Measurements from ENCODE around the gene BLVRB. TPM values are rescaled to one million over a fixed set of nuclear protein-coding genes. Genes with fewer than 3 reads are reported as not detected.

The BLVRB gene
- total and polyA plus RNA-seq, 4 donors: 135 to 413 (median 260) TPM

DNA sequence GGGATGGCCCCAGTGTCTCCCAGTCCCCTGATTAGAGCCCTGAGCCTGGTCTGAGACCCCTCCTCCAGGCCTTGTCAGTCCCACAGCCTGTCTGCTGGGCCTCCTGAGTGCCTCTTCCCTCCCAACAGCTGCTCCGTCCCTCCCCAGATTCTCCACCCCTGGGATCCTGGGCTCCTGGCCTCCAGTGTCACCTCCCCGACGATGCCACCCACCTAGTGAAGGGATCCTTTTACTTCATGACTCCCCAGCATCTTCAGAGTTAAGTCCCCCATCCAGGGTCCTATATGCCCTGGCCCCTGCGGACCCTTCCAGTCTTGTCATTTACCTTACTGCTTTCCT is 47.9 kb downstream of the BLVRB start:
- Histone ChIP-seq H3K4me3 (no peak overlapping the region), H3K9ac (ENCODE audit: insufficient read depth in 1 of 2, low read length in 2 of 2) (no peak overlapping the region), H3K9me3 (ENCODE audit: control insufficient read depth in 4 of 4, insufficient read depth in 3 of 4, low read length in 3 of 4) (no peaks in the 10 kb centered on the region), H3K27ac (ENCODE audit: low read depth in 1 of 2, low read length in 1 of 2) (peak overlapping the region; percentile 74 to 87), H3K4me1 (ENCODE audit: control insufficient read depth in 5 of 5, insufficient read depth in 5 of 5, low read length in 5 of 5) (peaks cover 2 to 33% (median 9%) of the 10 kb centered on the region in 5 donors), H3K27me3 (ENCODE audit: control insufficient read depth in 3 of 3, insufficient read depth in 3 of 3, low read length in 2 of 3) (no peaks in the 10 kb centered on the region), H3K36me3 (ENCODE audit: control insufficient read depth in 4 of 4, insufficient read depth in 4 of 4, low read length in 4 of 4) (peaks cover 2 to 4% (median 3%) of the 10 kb centered on the region in 4 donors)
- ATAC-seq (ENCODE audit: insufficient read depth, low FRiP score) (no peak), DNase-seq (no peak)
- TF ChIP-seq, protein P1, sequence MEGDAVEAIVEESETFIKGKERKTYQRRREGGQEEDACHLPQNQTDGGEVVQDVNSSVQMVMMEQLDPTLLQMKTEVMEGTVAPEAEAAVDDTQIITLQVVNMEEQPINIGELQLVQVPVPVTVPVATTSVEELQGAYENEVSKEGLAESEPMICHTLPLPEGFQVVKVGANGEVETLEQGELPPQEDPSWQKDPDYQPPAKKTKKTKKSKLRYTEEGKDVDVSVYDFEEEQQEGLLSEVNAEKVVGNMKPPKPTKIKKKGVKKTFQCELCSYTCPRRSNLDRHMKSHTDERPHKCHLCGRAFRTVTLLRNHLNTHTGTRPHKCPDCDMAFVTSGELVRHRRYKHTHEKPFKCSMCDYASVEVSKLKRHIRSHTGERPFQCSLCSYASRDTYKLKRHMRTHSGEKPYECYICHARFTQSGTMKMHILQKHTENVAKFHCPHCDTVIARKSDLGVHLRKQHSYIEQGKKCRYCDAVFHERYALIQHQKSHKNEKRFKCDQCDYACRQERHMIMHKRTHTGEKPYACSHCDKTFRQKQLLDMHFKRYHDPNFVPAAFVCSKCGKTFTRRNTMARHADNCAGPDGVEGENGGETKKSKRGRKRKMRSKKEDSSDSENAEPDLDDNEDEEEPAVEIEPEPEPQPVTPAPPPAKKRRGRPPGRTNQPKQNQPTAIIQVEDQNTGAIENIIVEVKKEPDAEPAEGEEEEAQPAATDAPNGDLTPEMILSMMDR (IDR thresholded peaks at IDR 0.05; ENCODE audit: control extremely low read depth, extremely low read depth): no peak
- 60 to 67% methylated on average over 4 of the region's 4 CpGs for WGBS, 2 donors

DNA sequence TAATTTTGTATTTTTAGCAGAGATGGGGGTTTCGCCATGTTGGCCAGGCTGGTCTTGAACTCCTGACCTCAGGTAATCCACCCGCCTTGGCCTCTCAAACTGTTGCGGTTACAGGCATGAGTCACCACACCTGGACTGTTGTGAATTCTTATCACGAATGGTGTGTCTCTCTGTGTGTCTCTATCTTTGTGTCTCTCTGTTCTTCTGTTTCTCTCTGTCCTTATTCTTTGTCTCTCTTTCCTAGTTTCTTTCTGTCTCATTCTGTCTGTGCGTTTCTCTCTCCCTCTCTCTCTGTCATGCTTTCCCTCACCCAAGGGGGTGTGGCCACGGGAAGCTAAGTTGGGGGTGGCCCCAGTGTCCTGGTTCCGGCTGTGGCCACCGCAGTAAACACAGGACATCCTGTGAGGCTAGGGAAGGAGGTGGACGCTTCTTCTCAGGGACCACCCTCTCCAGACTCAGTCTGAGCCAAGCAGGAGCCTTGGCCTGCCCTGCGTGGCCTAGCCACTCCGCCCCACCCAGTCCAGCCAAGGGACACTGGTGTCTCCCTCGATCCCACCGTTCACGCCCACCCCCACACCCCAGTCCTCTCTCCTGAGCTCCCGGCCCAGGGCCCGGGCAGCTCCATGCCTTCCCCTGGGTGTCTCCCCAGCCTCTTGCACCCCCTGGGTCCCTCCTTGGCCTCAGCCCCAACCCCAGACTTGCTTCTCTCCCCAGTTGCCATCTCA is 48.5 kb downstream of the BLVRB start:
- H3K36me3 ChIP-seq (ENCODE audit: control insufficient read depth in 4 of 4, insufficient read depth in 4 of 4, low read length in 4 of 4): no peaks in the 10 kb centered on the region
- 12 to 37% methylated on average over 16 of the region's 16 CpGs for WGBS, 2 donors
- H3K9ac ChIP-seq (ENCODE audit: insufficient read depth in 1 of 2, low read length in 2 of 2): peak overlapping the region; percentile 25 to 72
- H3K27ac ChIP-seq (ENCODE audit: low read depth in 1 of 2, low read length in 1 of 2): peak overlapping the region; percentile 74 to 87
- H3K4me1 ChIP-seq (ENCODE audit: control insufficient read depth in 5 of 5, insufficient read depth in 5 of 5, low read length in 5 of 5): peaks cover 3 to 33% (median 9%) of the 10 kb centered on the region in 5 donors
- H3K9me3 ChIP-seq (ENCODE audit: control insufficient read depth in 4 of 4, insufficient read depth in 3 of 4, low read length in 3 of 4): no peaks in the 10 kb centered on the region
- TF ChIP-seq, protein P1 (IDR thresholded peaks at IDR 0.05; ENCODE audit: control extremely low read depth, extremely low read depth): no peak
- H3K4me3 ChIP-seq: no peak overlapping the region
- ATAC-seq (ENCODE audit: insufficient read depth, low FRiP score): no peak
- peak; percentile 78 to 88 (median 83) for DNase-seq
- H3K27me3 ChIP-seq (ENCODE audit: control insufficient read depth in 3 of 3, insufficient read depth in 3 of 3, low read length in 2 of 3): no peaks in the 10 kb centered on the region

DNA sequence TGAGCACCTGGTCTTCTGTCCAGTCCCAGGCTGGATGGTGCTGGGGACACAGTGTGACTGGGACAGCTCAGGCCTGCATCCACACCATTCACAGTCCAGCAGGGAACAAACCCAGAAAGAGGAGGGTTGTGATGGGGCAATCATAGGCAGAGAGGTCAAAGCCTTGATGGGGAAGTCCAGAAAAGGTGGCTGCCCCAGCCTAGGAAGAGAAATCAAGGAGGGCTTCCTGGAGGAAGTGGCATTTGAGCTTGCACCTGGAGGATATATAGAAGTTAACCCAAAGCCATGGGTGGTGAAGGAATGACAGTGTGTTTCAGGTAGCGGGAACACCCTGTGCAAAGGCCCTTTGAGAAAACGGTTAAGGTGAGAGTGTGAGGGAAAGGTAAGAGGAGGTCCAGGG is 49.8 kb downstream of the BLVRB start:
- no peak for DNase-seq
- ATAC-seq (ENCODE audit: insufficient read depth, low FRiP score): no peak
- WGBS, 2 donors: 93 to 95% methylated on average over 2 of the region's 2 CpGs
- no peaks in the 10 kb centered on the region for H3K36me3 ChIP-seq (ENCODE audit: control insufficient read depth in 4 of 4, insufficient read depth in 4 of 4, low read length in 4 of 4)
- H3K4me3 ChIP-seq: no peak overlapping the region
- H3K9ac ChIP-seq (ENCODE audit: insufficient read depth in 1 of 2, low read length in 2 of 2): no peak overlapping the region
- peaks cover 5 to 23% (median 9%) of the 10 kb centered on the region in 5 donors for H3K4me1 ChIP-seq (ENCODE audit: control insufficient read depth in 5 of 5, insufficient read depth in 5 of 5, low read length in 5 of 5)
- no peaks in the 10 kb centered on the region for H3K27me3 ChIP-seq (ENCODE audit: control insufficient read depth in 3 of 3, insufficient read depth in 3 of 3, low read length in 2 of 3)
- no peaks in the 10 kb centered on the region for H3K9me3 ChIP-seq (ENCODE audit: control insufficient read depth in 4 of 4, insufficient read depth in 3 of 4, low read length in 3 of 4)
- TF ChIP-seq, protein P1 (IDR thresholded peaks at IDR 0.05; ENCODE audit: control extremely low read depth, extremely low read depth): no peak
- peak overlapping the region in 1 of 2 donors; percentile 62 for H3K27ac ChIP-seq (ENCODE audit: low read depth in 1 of 2, low read length in 1 of 2)
